Suppressor macrophage treated with lipopolysaccharide for 1 hour (primary cell): ENCODE data around the gene PGAM2.
A peak's percentile ranks its signal among the peaks of the same experiment; 100 is the strongest.

Experiments
- DNase-seq, 3 donors: peaks; one replicate each; pipeline ENCODE4 v3.0.0-alpha.2; 2020 to 2022

The PGAM2 gene

GRCh38 chr7:44065431-44066110, at the start of gene PGAM2:
Gene PGAM2 (minus strand): TSS chr7:44065567. CDS start chr7:44065529, 38 bp downstream.
- no peak for DNase-seq

GRCh38 chr7:44114586-44115310, 49.4 kb upstream of the PGAM2 start:
- DNase-seq, result no peak

DNA sequence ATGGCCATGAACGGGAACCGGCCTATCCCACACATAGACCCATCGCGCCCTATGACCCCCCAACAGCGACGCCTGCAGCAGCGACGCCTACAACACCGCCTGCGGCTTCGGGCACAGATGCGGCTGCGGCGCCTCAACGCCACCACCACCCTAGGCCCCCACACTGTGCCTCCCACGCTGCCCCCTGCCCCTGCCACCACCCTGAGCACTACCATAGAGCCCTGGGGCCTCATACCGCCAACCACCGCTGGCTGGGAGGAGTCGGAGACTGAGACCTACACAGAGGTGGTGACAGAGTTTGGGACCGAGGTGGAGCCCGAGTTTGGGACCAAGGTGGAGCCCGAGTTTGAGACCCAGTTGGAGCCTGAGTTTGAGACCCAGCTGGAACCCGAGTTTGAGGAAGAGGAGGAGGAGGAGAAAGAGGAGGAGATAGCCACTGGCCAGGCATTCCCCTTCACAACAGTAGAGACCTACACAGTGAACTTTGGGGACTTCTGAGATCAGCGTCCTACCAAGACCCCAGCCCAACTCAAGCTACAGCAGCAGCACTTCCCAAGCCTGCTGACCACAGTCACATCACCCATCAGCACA, 48.5 kb upstream of the PGAM2 start:
- DNase-seq, result no peak

DNA sequence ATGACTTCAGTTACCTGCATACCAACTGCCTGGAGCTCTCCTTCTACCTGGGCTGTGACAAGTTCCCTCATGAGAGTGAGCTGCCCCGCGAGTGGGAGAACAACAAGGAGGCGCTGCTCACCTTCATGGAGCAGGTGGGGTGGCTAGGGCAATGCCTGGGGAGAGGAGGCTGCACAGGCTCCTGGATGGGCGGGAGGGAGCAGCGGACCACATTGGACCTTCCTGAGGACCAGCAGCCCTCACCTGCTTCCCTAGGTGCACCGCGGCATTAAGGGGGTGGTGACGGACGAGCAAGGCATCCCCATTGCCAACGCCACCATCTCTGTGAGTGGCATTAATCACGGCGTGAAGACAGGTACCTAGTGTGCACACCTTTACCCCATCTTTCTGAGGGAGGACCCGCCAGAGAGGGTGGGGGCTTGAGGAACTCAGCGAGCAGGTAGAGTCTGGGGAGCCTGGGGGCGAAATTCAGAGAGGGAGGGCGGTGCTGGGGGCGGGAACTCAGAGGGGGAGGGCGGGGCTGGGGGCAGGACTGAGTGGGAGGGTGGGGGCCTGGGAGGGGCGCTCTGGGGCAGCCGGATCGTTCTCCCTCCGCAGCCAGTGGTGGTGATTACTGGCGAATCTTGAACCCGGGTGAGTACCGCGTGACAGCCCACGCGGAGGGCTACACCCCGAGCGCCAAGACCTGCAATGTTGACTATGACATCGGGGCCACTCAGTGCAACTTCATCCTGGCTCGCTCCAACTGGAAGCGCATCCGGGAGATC, 47.8 kb upstream of the PGAM2 start:
- no peak for DNase-seq

- DNase-seq, result no peak
These were observed 47.0 kb upstream of the PGAM2 start for GRCh38 chr7:44112231-44112996.

GRCh38 chr7:44111761-44112160, 46.4 kb upstream of the PGAM2 start:
- no peak for DNase-seq

DNA sequence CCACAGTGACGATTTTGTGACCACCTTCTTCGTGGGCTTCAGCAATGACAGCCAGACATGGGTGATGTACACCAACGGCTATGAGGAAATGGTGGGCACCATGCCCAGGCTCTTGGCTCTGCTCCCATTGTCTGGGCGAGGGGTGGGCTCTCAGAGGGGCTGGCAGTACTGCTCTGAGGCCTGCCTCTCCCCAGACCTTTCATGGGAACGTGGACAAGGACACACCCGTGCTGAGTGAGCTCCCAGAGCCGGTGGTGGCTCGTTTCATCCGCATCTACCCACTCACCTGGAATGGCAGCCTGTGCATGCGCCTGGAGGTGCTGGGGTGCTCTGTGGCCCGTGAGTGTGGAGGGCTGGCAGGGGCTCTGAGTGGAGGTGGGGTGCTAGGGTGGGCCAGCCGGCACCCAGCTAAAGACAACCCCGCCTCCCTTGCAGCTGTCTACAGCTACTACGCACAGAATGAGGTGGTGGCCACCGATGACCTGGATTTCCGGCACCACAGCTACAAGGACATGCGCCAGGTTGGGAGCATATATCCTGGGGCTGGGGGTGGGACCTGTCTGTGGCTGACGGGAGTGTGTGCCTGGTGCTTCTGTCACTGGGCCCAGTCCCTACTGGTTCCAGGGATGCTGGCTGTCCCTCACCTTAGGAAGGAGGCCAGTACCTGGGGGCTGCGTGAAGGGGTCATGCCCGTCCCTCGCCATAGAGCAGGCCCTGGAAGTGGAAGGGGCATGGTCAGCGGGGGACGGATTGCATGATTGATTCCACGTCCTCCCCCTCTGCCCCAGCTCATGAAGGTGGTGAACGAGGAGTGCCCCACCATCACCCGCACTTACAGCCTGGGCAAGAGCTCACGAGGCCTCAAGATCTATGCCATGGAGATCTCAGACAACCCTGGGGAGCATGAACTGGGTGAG, 45.6 kb upstream of the PGAM2 start:
- no peak for DNase-seq

- no peak for DNase-seq
These were observed 44.6 kb upstream of the PGAM2 start for GRCh38 chr7:44109991-44110390.

DNA sequence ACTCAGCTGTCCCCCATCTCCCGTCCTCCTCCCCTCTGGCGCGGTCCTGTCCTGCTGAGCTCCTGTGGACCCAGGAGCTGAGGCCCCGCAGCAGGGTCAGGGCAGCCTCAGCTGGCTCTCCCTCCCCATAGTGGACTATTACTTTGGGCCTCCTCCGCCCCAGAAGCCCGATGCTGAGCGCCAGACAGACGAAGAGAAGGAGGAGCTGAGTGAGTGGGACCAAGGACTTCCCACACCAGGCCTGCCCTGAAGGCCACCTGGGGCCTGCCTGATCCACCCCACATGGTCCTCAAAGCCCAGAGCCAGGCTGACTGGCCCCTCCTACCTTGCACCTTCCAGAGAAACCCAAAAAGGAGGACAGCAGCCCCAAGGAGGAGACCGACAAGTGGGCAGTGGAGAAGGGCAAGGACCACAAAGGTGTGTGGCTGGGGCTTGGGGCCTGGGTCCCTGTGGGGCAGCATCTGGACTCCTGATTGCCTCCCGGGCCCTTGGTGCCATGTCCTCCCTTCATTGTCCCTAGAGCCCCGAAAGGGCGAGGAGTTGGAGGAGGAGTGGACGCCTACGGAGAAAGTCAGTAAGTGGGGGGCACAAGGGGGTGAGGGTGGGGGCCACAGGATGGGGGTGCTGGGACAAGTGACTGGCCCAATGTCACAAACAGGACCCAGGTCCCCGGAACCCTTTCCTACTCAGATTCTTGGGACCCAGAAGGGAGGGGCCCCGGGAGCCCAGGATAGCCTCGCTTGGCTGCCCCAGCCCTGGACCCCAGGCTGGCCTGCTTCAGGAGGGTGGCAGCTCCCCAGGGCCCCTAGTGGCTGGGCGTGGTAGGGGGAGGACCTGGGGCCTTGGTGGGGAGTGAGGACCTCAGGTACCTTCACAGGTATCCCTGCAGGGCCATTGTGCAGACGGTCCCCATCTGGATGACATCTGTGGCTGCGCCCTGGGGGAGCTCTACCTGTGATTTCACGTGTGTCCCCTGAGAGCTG, 43.7 kb upstream of the PGAM2 start:
- DNase-seq, result no peak

GRCh38 chr7:44107961-44108767, 42.8 kb upstream of the PGAM2 start:
- DNase-seq, result no peak

DNA sequence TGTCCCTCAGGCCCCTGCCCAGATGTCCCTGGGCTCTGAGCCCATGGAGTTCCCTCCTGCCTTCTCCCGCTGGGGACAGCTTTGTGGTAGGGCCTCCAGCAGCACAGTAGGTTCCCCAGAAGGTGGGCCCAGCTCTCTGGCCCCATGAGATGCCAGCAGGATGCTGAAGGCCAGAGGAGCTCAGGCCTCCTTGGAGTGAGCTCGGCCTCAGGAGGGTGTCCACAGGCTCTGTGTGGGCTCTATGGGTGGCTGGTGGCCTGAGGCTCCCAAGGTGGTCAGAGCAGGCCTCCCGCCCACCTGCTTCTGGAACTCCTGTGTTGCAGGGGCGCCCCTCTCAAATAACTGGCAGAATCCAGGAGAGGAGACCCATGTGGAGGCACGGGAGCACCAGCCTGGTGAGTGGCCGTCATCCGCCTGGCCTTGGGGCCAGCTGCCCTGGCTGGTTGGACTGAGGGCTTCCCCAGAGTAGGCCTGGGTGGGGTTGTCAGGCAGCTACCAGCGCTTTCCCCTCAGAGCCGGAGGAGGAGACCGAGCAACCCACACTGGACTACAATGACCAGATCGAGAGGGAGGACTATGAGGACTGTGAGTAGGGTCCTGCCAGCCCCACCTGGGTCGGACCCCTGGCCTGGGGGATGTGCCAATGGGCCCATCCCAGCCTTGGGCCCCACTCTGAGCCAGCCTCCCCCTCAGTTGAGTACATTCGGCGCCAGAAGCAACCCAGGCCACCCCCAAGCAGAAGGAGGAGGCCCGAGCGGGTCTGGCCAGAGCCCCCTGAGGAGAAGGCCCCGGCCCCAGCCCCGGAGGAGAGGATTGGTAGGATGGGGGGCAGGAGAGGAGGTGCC, 42.0 kb upstream of the PGAM2 start:
- no peak for DNase-seq

DNA sequence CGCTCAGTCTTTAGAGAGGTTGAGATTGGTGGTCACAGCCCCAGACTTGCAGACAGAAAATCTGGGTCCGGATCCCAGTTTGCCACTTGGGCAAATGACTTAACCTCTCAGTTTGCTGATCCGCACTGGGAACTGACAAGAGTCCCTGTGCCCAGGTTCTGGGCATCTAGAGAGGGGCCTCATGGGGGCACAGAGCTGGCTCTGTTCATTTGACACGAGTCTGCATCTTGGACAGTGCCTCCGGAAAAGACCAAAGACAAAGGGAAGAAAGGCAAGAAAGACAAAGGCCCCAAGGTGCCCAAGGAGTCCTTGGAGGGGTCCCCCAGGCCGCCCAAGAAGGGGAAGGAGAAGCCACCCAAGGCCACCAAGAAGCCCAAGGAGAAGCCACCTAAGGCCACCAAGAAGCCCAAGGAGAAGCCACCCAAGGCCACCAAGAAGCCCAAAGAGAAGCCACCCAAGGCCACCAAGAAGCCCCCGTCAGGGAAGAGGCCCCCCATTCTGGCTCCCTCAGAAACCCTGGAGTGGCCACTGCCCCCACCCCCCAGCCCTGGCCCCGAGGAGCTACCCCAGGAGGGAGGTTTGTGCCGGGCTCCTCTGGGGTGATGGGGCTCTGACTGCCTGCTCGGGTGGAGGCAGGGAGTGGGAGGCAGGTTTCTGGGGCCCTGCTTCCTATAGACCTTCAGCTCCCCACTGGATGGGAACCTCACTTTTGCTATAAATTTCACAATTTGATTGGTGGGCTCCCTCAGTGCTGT, 41.1 kb upstream of the PGAM2 start:
- DNase-seq, result no peak

- no peak for DNase-seq
These were observed 40.5 kb upstream of the PGAM2 start for GRCh38 chr7:44105832-44106231.

DNA sequence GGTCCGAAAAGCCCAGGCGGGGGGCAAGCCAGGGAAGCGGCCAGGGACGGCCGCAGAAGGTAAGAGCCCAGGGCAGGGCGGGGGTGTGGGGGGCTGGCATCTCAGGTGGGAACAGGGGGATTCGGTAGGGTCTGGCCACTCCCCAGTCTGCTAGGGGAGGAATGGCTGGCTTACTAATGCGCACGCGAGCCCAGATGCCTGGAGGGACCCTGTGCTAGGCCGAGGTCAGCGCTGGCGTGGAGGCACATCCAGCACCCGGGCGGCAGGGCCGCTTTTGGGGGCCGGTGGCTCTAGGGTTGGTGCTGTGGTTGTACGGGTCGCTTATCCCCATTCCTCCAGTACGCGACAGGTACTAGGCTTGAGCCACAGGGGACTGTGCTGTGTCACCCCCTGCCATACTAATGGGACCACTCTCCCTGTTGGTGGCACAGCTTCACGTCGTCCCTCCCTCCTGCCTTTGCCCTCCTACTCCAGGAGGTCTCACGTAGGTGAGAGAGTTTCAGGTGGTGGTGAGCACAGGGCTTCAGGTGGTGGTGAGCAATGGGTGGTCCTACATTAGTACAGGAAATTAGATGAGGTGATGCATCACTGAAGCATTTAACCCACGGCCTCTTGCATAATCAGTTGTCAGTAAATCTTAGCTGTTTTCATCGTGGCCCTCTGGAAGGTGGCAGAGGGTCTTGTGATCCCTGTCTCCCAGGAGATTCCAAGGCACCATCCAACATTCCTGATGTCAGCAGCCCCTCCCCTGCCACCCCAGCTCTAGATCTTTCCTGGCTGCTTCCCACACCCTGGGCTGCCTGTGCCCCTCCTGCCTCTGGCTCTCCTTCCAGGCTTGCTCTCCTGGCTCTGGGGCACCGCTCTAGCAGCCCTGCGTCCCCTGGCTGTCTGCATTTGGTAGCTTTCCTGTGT, 39.7 kb upstream of the PGAM2 start:
- no peak for DNase-seq

DNA sequence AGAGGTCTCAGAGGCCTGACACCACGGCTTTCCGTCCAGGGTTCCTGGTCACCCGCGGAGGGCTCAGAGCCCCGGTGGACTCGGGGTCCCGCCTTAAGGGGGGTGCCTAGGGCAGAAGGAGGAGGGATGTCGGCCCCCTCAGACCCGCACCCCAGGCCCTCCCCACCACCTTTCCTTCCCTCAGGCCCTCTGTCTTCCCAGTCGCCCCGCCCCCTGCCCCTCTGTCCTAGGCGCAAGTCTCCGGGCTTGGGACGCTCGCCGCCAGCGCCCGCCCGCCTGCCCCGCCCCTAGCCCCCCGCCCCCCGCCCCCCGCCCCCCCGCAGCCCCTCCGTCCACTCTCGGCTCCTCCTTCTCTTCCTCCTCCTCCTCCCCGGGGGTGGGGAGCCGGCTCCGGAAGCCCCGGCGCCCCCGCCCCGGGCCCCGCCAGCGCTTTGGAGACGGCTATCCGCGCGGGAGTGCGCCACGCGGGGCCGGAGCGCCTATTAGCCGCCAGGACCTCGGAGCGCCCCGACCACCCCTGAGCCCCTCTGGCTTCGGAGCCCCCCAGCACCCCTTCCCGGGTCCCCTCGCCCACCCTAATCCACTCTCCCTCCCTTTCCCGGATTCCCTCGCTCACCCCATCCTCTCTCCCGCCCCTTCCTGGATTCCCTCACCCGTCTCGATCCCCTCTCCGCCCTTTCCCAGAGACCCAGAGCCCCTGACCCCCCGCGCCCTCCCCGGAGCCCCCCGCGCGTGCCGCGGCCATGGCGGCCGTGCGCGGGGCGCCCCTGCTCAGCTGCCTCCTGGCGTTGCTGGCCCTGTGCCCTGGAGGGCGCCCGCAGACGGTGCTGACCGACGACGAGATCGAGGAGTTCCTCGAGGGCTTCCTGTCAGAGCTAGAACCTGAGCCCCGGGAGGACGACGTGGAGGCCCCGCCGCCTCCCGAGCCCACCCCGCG, 38.8 kb upstream of the PGAM2 start, which contains the start of gene AEBP1:
Gene AEBP1, plus strand, starts transcription at position 423 of the 937 bp plus-strand sequence. Its CDS starts 321 bp downstream, at position 744.
- DNase-seq, result peak; percentile 18 to 36 (median 24)
